C4-2B (cell line): ENCODE measurements around the gene C10orf67.

Experiments used
- H3K27ac ChIP-seq: fragments of 450-650 bp; 2 replicates; pipeline ENCODE4 v1.5.1; 2017
- ZFX ChIP-seq: fragments of 450-650 bp; IDR thresholded peaks from 2 replicates; pipeline ENCODE4 v1.6.1; 2017
- TF ChIP-seq, protein P1 (sequence below): fragments of 450-650 bp; conservative IDR thresholded peaks from 2 replicates; pipeline ENCODE4 v1.5.1; 2017; ENCODE audit warnings: mild to moderate bottlenecking

The C10orf67 gene

DNA sequence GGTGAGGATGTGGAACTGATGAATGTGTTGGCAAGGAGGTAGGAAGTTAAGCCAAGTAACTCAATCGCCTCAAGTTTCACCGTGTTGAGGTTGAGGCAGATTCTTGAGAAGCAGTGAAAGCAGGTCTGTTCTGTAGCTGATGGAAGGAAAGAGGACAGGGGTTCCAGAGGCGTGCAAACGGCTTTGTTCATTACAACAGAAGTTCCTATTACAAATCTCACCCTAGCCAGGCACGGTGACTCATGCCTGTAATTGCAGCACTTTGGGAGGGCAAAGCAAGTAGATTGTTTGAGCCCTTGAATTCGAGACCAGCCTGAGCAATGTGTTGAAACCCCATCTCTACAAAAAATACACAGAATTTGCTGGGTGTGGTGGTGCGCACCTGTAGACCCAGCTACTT, 189.4 kb downstream of the C10orf67 start:
- TF ChIP-seq, protein P1, sequence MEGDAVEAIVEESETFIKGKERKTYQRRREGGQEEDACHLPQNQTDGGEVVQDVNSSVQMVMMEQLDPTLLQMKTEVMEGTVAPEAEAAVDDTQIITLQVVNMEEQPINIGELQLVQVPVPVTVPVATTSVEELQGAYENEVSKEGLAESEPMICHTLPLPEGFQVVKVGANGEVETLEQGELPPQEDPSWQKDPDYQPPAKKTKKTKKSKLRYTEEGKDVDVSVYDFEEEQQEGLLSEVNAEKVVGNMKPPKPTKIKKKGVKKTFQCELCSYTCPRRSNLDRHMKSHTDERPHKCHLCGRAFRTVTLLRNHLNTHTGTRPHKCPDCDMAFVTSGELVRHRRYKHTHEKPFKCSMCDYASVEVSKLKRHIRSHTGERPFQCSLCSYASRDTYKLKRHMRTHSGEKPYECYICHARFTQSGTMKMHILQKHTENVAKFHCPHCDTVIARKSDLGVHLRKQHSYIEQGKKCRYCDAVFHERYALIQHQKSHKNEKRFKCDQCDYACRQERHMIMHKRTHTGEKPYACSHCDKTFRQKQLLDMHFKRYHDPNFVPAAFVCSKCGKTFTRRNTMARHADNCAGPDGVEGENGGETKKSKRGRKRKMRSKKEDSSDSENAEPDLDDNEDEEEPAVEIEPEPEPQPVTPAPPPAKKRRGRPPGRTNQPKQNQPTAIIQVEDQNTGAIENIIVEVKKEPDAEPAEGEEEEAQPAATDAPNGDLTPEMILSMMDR: no peak
- TF ChIP-seq ZFX: no peak
- H3K27ac ChIP-seq: no peak overlapping the region
